ENCODE measurements around the gene GLYATL1. TPM values are rescaled to one million over a fixed set of nuclear protein-coding genes. Genes with fewer than 3 reads are reported as not detected.

The GLYATL1 gene
- total RNA-seq, 1 donor from 2014 or later: not detected

DNA sequence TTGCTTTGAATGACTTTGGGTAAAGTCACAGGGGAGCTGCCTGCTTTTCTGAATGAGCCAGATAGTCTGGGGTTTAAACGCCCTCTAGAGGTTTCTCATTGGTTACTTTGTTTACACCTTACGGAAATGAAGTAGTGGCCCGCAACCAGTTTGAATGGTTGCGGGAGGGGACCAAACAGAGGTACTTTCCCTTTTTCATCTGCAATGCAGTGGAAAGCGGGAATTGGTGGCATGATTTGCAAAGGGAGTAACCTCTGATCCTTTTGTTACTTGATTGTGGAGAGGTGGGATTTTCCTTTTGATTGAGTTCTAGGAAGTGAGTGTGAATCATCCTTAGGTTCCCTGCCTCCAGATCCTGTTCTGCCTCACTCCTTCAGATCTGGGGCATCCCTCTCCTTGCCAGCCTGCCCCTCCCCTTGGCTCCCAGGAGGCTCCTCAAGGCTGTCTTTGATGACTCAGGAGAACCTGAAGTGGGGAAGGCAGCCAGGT lies 15.9 kb upstream of the GLYATL1 start:
- intact Hi-C loops (cut with micrococcal nuclease): no loop called here
- ATAC-seq (no peak), DNase-seq (no peak)

DNA sequence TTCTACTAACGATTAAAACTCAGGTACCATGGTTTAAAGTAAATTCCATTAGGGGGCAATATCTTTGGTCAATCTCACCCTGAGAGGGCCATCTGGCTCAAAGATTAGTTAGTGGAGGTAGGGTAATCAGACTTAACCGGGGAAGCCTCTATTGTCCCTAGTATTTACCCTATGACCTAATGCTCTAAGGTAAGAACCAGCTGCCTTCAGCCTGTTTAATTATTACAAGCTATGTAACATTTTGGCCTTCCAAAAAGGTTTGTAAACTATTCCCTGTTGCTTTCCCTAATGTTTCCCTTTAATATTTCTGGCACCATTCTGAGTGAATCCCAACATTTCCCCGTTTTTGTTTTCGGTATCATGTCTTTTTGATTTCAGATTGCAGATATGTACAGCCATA lies 15.1 kb upstream of the GLYATL1 start:
- intact Hi-C loops (cut with micrococcal nuclease): no loop called here
- ATAC-seq (no peak), DNase-seq (no peak)

DNA sequence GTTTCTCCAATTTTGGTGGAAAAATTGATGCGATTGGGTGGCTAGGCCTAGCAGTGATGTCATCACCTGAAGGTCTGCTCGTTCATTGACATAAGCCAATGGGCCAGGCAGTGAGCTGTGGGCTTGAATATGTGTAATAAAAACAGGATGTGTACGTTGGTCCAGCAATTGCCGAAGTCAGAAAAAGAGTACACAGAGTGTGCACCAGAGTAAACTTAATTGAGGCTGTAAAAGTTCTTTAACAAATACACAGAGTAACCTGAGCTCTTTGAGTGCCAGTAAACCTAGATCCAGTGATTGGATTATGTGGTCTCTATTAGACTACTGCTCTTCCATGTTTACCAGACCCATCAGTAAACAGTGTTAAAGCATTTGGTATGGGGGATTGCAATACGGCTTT lies 13.0 kb upstream of the GLYATL1 start:
- DNase-seq (no peak), ATAC-seq (no peak)
- intact Hi-C loops (cut with micrococcal nuclease): no loop called here

DNA sequence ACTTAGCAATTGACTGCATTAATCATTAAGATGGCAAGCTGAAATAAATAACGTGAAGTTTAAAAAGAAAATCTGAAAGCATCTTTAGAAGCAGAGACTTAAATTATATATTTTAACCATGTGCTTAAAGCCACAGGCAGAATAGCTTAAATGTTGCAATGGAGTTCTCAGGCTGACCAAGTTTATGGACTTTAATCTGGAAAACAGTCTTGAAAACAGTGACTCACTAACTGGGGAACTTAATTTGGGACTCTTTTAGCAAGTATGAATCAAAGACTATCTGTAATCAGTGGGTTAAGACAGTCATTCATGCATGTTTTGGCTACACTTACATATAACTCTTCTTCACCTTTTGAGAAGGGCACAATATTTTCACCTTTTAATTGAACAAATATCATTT lies 12.6 kb upstream of the GLYATL1 start:
- DNase-seq (no peak), ATAC-seq (no peak)
- intact Hi-C loops (cut with micrococcal nuclease): no loop called here

DNA sequence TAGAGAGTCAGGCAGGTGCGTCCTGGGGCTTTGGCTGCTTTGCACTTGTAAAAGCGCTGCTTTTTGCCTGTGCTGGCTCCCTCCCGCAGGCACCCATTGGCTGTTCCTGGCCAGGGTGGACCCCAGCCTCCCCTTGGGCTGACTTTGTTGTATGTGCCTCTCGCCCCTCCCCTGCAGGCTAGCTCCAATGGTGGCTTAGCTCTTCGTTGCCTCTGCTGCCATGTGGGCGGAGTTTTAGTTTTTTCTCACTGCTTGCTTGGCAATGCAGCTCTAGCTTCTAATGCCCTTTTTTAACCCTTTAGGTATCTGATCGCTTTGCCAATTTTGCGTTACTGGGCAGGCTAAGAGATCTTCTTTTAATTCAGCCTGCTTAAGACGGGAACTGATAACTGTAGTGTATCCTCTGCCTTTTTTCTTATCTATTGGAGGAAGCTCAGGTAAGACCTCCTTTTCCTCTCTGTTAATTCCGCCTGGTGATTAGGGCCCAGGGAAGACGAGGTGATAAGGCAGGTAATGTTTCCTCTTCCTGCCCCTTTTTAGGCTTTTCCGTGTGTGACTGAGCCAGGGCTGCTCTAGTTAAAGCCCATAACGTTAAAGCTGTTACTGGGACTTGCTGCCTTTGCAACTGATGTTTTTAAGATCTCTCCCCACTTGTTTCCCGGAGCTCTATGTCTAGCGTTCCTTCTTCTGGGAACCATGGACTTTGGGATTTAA lies 11.7 kb upstream of the GLYATL1 start:
- intact Hi-C loops (cut with micrococcal nuclease): no loop called here
- ATAC-seq: no peak
- DNase-seq: no peak

DNA sequence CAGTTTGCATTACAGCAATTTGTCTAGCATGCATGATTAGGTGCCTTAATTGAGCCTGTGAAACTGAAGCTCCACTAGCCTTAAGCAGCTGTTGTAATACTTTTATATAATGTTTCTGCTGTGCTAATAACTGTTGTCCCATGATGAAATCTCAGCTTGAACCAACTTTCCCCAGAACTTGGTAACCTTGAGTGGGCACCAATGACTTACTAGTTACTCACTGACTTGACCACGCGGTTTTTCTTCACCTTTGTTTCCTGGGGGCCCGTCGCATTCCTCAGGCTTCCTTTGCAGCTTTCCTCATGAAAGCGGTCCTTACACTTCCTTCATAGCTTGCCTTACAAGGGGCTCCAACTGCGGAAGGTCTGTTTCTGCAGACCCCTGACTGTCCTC lies 11.2 kb upstream of the GLYATL1 start:
- no peak for DNase-seq
- intact Hi-C loops (cut with micrococcal nuclease): no loop called here
- no peak for ATAC-seq

DNA sequence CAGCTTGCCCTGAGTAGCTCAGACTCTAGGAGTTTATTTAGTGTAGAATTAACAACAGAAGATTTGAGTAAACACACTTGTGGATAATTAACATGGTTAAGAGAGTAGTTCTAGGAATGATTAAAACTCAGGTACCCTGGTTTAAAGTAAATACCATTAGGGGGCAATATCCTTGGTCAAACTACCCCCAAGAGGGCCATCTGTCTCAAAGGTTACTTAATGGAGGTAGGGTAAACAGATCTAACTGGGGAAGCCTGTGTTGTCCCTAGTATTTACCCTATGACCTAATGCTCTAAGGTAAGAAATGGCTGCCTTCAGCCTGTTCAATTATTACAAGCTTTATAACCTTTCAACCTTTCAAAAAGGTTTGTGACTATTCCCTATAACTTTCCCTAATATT lies 10.6 kb upstream of the GLYATL1 start:
- intact Hi-C loops (cut with micrococcal nuclease): no loop called here
- DNase-seq: no peak
- no peak for ATAC-seq

DNA sequence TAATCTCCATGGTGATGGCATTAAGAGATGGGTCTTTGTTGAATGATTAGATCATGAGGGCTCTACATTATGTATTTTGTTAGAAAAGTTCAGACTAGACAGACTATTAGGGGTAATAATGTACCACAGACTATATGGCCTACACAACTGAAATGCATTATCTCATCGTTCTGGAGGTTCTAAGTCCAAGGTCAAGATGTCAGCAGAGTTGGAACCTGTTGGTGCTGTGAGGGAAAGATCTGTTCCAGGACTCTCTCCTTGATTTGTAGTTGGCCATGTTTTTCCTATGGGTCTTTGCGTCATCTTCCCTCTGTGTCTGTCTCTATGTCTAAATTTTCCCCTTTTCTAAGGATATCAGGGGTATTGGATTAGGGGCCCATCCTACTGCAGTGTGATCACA lies 8.4 kb upstream of the GLYATL1 start:
- no peak for DNase-seq
- no peak for ATAC-seq
- intact Hi-C loops (cut with micrococcal nuclease): no loop called here

DNA sequence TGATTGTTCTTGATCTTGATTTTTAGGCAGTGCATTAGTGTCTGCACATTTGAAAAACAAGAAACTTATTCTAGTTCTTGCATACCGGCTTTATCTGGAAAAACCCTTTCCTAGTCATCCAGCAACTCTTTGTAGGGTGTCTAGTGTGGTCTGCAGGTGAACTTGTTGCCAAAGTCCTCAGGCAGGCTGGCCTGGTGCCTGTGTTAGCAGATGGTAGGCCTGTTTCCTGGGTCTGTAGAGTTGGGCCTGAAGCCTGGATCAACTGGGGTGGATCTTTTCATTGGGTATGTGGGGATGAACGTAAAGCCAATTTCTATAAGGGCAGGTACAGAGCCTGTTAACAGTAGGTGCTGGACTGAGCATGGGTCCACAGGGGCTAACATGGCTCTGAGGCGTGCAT lies 5.6 kb upstream of the GLYATL1 start:
- no peak for ATAC-seq
- intact Hi-C loops (cut with micrococcal nuclease): no loop called here
- no peak for DNase-seq

DNA sequence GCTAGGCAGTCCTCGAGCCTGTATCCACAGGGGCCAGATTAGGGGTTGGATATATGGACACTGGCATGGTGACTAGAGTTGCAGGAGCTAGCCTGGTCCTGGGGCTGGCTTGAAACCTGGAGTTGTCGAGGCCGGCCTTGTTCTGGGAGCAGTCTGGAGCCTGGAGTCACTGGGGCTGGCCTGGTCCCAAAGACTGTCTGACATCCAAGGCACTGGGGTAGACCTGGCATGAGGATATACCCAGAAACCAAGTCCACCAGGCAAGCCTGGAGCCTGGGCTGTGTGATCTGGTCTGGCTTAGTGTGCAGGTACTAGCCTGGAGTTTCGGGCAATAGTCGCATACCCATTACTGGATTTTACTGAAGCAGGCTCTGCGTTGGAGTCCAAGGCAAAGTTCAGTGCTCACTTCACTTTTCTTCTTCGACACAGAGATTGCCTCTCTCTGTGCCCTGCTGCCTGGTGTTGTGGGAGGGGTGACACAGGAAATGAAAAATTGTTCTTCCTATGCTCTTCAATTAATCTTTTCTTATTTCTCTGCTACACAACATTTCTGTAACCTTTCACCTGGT lies 4.3 kb upstream of the GLYATL1 start:
- DNase-seq: no peak
- ATAC-seq: no peak
- intact Hi-C loops (cut with micrococcal nuclease): no loop called here

DNA sequence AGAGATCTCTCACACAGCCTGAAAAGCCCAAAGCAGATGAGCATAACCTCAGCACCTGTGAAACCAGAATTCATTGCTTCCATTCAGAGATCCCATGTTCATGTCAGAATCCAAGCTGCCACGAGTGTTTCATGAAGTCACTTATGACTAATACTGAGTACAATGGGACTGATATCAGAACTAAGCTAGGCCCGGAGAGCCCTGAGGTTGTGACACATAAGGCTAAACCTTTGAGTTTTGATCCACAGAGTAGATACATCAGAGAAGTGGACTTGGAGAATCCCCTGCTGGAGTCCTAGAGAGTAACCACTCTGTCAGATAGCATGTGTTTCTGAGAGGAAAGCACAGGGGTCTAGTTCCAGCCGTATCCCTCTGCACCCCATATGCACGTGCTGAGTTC lies 890 bp upstream of the GLYATL1 start:
- intact Hi-C loops (cut with micrococcal nuclease): no loop called here
- DNase-seq (no peak), ATAC-seq (no peak)

DNA sequence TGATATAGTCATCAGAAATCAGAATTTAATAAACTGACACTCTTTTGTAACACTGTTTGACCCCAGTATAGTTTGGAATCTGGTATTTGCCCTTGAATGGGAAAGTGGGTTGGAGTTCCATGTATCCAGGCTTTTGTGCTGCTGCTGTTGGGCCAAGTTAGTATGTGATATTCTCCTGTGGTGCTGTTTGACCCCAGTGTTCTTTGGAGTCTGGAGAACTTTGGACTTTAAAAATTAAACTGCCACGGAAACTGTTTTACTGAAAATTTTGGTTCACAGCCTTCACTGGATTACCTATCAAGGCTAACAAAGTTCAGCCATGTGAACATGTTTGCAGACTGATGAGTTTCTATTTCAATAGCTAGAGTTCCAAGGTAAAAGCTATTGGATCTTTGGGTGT lies 740 bp downstream of the GLYATL1 start:
- ATAC-seq (no peak), DNase-seq (no peak)
- intact Hi-C loops (cut with micrococcal nuclease): no loop called here

DNA sequence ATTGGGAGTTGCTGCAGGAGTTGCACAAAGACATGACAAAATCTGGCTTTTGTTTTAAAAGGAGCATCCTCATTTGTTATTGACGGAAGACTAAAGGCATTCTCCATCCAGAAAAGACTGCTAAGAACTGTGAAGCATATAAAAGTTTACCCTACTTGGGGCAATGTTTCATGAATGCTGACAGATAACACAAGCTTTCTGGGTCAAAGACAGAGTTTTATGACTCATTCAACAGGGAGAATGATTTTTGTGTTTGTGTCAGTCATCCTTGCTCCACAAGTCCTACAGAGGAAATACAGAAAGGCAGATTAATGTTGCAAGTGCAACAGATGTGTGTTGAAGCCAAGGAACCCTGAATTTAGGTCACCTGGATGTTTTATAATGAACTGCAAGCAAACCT lies 2.5 kb downstream of the GLYATL1 start:
- intact Hi-C loops (cut with micrococcal nuclease): no loop called here
- ATAC-seq (no peak), DNase-seq (no peak)

DNA sequence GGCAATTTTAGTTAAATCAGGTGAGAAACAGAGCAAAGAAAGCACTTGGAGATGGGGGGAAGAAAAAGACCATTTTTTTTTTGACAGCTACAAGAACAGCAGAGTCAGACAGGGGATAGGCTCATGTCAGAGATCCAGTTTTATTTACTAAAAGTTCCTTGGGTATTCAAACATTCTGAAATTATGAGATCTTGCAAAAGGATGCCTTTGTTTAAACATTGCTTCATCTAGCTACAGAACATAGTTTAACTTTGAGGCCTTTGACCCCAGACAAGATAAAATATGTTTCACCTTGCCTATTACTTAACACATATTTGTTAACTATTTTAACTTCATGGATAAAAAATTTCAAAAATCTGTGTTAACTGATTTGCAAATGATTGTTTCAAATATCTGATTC lies 6.4 kb downstream of the GLYATL1 start:
- intact Hi-C loops (cut with micrococcal nuclease): no loop called here
- no peak for DNase-seq
- no peak for ATAC-seq

DNA sequence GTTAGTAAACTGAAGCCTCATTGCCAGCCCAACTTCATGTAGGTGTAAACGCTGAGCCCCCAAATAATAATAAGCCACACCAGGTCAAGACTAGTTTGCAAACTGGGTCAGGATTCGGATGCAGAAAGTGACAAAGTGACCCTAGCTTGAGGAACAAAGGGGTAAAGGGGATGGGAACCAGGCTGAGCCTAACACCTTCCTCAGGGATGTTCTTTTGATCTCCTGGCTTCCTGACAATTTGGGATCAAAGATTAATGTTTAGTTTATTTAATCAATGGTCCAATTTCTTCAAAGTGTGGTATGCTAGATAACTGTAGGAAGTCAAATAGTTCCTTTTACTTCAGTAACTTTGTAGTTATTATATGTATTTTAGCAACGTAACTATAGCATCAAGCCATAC lies 9.9 kb downstream of the GLYATL1 start:
- ATAC-seq (no peak), DNase-seq (no peak)
- intact Hi-C loops (cut with micrococcal nuclease): no loop called here

DNA sequence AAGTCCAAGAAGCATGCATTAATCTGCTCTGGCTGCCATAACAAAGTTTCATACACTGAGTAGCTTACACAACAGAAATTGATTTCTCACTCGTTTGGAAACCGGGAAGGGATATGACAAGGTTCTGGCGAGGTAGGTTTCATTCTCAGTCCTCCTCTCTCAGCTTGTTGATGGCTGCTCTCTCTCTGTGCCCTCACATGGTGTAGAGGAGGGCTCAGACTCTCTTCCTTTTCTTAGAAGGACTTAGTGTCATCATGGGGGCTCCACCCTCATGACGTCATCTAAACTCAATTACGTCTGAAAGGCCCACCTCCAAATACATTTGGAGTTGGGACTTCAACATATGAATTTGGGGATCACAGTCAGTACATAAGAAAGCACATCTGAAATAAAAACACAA lies 18.6 kb downstream of the GLYATL1 start:
- ATAC-seq (no peak), DNase-seq (no peak)
- intact Hi-C loops (cut with micrococcal nuclease): no loop called here

DNA sequence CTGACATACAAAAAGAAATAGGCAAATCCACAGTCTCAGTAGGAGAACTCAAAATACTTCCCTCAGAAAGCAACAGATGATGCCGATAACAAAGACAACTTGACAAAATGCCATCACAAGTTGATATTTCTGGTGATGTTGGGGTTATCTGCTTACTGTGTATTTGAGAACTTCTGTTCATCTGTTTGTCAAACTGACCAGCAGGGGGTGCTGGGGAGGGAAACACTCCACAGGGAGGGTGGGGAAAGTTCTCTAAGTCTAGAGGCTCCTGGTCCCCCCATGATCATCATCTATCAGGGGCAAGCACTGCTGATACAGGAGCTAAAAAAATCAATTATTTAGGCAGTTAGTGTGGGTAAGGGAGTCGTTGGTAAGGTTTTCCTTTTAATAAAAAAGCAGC lies 19.2 kb downstream of the GLYATL1 start:
- no peak for ATAC-seq
- intact Hi-C loops (cut with micrococcal nuclease): no loop called here
- DNase-seq: no peak

DNA sequence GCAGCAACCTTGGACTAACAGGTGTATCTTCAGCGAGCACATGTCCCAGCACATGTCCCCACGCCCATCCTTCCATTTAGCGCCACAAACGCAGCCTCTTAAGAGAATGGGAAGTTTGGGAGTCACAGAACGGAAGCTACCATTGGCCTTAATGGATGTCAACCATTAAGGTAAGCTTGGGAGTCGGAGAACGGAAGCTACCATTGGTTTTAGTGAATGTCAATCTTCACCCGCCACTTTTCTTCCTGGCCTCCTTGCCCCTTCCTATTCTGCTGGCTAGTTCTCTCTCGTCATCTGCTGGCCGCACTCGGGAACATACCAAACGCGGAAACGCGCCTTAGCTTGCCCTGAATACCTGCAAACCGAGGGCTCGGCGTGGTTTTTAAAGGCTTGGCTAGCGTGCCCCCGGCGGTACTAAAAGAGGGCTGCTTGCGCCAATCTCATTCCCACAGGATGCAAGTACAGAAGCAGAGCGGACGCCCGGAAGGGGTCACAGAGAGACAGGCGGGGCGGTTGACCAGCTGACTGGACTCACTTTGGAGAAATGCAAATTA lies 24.3 kb downstream of the GLYATL1 start:
- no peak for DNase-seq
- intact Hi-C loops (cut with micrococcal nuclease): no loop called here
- no peak for ATAC-seq

DNA sequence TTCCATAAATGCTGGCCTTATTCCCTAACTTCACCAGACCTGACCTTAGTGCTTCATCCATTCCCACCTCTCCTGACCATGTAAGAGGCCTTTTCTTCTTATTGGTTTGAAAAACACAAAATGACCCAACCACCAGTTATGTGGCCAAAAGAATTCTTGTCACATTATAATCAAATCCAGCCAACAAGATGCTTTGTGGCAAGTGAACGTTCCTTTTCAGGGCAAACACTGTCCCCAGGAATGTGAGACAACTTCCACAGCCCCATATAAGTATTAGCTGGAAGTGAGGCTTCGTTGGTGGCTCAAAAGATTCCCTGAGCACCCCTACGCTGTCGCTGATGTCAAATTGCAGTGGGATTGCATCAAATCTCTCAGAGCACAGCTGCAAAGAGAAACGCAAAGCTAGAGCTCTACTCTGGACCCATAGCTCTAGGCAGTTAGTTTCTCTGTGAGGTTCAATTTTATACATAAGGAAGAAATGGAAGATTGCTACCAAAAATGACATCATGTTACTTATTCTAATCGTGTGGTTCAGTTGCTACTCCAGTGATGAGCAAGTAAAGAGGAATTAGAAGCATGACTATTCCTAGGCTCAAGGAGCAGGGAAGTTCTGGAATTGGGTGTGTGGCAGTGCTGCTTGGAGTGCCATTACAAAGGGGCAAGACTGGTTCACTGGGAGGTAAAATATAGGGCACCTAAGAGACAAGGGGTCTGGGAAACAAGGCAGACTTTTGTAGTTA lies 26.1 kb downstream of the GLYATL1 start:
- DNase-seq (no peak), ATAC-seq (no peak)
- intact Hi-C loops (cut with micrococcal nuclease): no loop called here

DNA sequence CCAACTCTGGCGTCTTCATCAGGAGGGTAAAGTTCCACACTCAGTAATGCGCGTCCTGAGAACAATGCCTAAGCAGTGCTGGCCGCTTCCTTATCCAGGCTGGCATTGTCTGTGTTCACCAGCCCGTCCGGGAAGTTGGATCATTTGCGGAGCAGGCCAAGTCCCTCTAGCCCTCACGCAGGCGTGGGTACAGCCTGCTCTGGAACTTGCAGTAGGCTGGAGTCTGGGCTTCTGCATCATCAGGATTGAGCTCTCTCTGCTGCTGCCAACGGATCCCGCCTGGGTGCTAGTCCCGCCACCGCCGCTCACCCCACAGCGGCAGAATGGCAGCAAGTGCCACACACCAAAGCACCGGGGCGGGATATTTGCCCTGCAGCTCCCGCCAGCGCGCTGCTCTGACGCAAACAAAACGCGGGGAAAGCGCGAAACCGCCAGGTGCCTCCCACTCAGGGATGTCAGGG lies 29.0 kb downstream of the GLYATL1 start:
- ATAC-seq (no peak), DNase-seq (no peak)
- intact Hi-C loops (cut with micrococcal nuclease): no loop called here

Data from left ventricle myocardium superior (tissue), 1 donor.